Astrocyte (in vitro differentiated cells and primary cell): ENCODE measurements around the gene CHD6. TPM values are rescaled to one million over a fixed set of nuclear protein-coding genes. Genes with fewer than 3 reads are reported as not detected.

Experiments
- DNase-seq: peaks from one replicate; pipeline ENCODE4 v3.0.0-alpha.2; 2010; ENCODE audit warnings: low read depth
- FAIRE-seq: peaks from 2 replicates; lab custom pipeline; 2011; peaks lifted over from hg19 to GRCh38; lab: Jason Lieb, UNC
- H2AFZ ChIP-seq: 2 replicates; pipeline ENCODE4 v1.6.0; 2012; ENCODE audit warnings: low read depth, low read length, inconsistent platforms
- H3K27ac ChIP-seq: 2 replicates; pipeline ENCODE4 v1.5.1; 2011; ENCODE audit warnings: low read depth, low read length, inconsistent platforms
- H3K27me3 ChIP-seq: 2 replicates; pipeline ENCODE4 v1.6.0; 2011; ENCODE audit warnings: low read length, inconsistent platforms; ENCODE audit not compliant: insufficient read depth
- H3K36me3 ChIP-seq: 2 replicates; pipeline ENCODE4 v1.5.1; 2011; ENCODE audit warnings: low read length, inconsistent platforms; ENCODE audit not compliant: insufficient read depth
- H3K4me1 ChIP-seq: 2 replicates; pipeline ENCODE4 v1.5.1; 2011; ENCODE audit warnings: low read length, inconsistent platforms; ENCODE audit not compliant: insufficient read depth
- H3K4me2 ChIP-seq: 2 replicates; pipeline ENCODE4 v1.6.0; 2012; ENCODE audit warnings: low read length, inconsistent platforms
- H3K4me3 ChIP-seq: 2 replicates; pipeline ENCODE4 v1.5.1; 2011; ENCODE audit warnings: low read depth, mild to moderate bottlenecking, low read length, inconsistent platforms; ENCODE audit not compliant: insufficient read depth
- H3K79me2 ChIP-seq: 2 replicates; pipeline ENCODE4 v1.6.0; 2012; ENCODE audit warnings: mild to moderate bottlenecking, low read length, inconsistent platforms; ENCODE audit not compliant: insufficient read depth
- H3K9ac ChIP-seq: 2 replicates; pipeline ENCODE4 v1.6.0; 2012; ENCODE audit warnings: mild to moderate bottlenecking, low read length, inconsistent platforms
- H3K9me3 ChIP-seq: 2 replicates; pipeline ENCODE4 v1.5.1; 2012; ENCODE audit warnings: low read depth, mild to moderate bottlenecking, low read length, inconsistent platforms; ENCODE audit not compliant: insufficient read depth
- H4K20me1 ChIP-seq: 2 replicates; pipeline ENCODE4 v1.6.0; 2012; ENCODE audit warnings: low read length, inconsistent platforms; ENCODE audit not compliant: insufficient read depth
- H3K27ac Mint-ChIP-seq: one replicate; pipeline ENCODE4 v1.8.0; 2021; ENCODE audit warnings: mild to moderate bottlenecking, mixed read lengths; ENCODE audit not compliant: unreplicated experiment
- H3K27me3 Mint-ChIP-seq: one replicate; pipeline ENCODE4 v1.8.0; 2021; ENCODE audit warnings: low read depth, mixed read lengths; ENCODE audit not compliant: unreplicated experiment
- H3K36me3 Mint-ChIP-seq: one replicate; pipeline ENCODE4 v1.8.0; 2021; ENCODE audit warnings: low read depth, mixed read lengths; ENCODE audit not compliant: unreplicated experiment
- H3K4me1 Mint-ChIP-seq: one replicate; pipeline ENCODE4 v1.8.0; 2021; ENCODE audit warnings: low read depth, mixed read lengths; ENCODE audit not compliant: unreplicated experiment
- H3K4me3 Mint-ChIP-seq: one replicate; pipeline ENCODE4 v1.8.0; 2021; ENCODE audit warnings: mild to moderate bottlenecking, moderate library complexity, mixed read lengths; ENCODE audit not compliant: unreplicated experiment
- H3K9me3 Mint-ChIP-seq: one replicate; pipeline ENCODE4 v1.8.0; 2021; ENCODE audit warnings: mild to moderate bottlenecking, mixed read lengths; ENCODE audit not compliant: unreplicated experiment
- EZH2 ChIP-seq: IDR thresholded peaks from 2 replicates; pipeline ENCODE4 v1.6.1; 2012; ENCODE audit warnings: mild to moderate bottlenecking, low read length, inconsistent platforms; ENCODE audit not compliant: insufficient read depth
- total RNA-seq: library from RNA; stranded (reverse); gene quantifications from 2 replicates; pipeline ENCODE4 v1.2.1, GENCODE V29; 2021
- TF ChIP-seq, protein P1 (sequence below): IDR thresholded peaks from 2 replicates; pipeline ENCODE4 v1.5.1; 2011; ENCODE audit warnings: low read depth, mild to moderate bottlenecking, inconsistent platforms, low read length, moderate library complexity; ENCODE audit not compliant: insufficient read depth

CHD6 gene
- total RNA-seq, 1 donor from 2014 or later = 44.7 TPM

DNA sequence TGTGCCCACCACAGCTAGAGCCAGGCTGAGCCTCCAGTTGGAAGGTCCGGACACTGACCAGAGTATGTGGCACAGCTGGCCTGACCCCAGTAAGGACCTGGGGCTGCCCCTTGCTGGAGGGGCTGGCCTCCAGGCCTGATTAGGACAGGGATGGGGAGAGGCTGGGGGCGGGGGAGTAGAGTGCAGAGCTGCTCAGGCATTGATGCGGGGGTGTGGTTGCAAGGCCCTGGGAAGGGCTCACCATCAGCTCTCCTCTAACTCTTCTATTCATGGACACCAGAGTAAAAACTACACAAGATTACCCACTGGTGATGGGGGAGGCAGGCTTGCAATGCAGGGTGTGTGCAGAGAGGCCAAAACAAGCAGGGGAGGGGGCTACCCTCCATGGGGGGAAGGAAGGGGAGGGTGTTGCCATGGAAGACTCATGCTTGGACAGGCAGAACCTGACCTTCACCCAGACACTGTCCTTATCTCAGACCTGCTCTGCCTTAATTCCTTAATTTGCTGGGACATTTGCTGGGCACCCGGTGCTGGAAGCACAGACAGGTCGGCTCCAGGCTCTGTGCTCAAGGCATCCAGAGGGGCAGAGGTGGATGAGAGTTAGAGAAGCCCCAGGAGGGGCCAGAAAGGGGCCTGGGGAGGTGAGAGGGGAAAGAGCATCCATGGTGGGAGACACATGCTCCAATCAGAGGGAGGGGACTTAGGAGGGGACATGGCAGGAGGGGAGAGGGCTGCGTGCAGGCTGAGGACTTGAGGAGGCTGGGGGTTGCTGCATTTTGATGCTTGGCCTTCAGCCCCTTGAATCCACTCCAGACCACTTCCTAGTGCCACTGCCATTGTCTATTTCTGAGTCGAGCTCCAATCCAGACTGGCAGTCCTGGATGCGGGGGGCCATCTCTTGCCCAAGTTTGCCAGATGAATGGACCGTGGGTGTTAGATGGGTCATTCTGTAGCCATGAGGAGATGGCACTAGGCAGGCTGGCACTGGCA is 244.0 kb downstream of the CHD6 start:
- Mint-ChIP-seq H3K4me1 (no peaks in the 10 kb centered on the region), H3K36me3 (peaks cover 3% of the 10 kb centered on the region), H3K9me3 (peaks cover 21% of the 10 kb centered on the region), H3K4me3 (no peak overlapping the region), H3K27ac (no peak overlapping the region), H3K27me3 (peaks cover 51% of the 10 kb centered on the region)
- Histone ChIP-seq H3K79me2 (no peaks in the 10 kb centered on the region), H3K4me1 (no peaks in the 10 kb centered on the region), H3K27ac (no peak overlapping the region), H3K27me3 (peaks cover 7% of the 10 kb centered on the region), H3K4me2 (no peak overlapping the region), H2AFZ (no peak overlapping the region), H3K4me3 (no peak overlapping the region), H4K20me1 (no peaks in the 10 kb centered on the region), H3K9me3 (peaks cover 7% of the 10 kb centered on the region), H3K9ac (no peak overlapping the region), H3K36me3 (no peaks in the 10 kb centered on the region)
- TF ChIP-seq EZH2 = no peak
- TF ChIP-seq, protein P1, sequence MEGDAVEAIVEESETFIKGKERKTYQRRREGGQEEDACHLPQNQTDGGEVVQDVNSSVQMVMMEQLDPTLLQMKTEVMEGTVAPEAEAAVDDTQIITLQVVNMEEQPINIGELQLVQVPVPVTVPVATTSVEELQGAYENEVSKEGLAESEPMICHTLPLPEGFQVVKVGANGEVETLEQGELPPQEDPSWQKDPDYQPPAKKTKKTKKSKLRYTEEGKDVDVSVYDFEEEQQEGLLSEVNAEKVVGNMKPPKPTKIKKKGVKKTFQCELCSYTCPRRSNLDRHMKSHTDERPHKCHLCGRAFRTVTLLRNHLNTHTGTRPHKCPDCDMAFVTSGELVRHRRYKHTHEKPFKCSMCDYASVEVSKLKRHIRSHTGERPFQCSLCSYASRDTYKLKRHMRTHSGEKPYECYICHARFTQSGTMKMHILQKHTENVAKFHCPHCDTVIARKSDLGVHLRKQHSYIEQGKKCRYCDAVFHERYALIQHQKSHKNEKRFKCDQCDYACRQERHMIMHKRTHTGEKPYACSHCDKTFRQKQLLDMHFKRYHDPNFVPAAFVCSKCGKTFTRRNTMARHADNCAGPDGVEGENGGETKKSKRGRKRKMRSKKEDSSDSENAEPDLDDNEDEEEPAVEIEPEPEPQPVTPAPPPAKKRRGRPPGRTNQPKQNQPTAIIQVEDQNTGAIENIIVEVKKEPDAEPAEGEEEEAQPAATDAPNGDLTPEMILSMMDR = no peak
- no peak for FAIRE-seq
- no peak for DNase-seq

DNA sequence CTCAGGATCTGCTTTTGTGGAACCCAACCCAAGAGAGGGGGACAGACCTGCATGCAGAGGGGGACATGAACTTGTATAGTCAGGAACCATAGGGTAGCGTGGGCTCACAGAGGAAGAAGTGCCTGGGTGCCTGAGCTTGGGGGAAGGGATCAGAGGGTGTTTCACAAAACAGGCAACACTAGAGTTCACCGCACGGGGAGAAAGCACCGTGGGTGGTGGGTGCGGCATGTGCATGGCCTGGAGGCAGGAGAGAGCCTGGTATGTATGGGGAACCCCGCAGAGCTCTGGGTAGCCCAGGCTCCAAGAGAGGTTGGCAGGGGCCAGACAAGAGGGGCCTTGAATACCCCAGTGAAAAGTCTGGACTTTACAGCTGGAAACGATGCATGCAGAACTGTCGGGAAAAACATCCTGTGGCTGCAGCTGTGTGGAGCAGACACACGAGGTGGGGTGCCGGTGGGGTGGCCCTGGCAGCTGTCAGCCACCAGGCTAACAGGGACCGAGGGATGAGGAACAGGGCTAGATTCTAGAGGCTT is 244.9 kb downstream of the CHD6 start:
- FAIRE-seq = no peak
- Histone ChIP-seq H3K27me3 (peaks cover 8% of the 10 kb centered on the region), H3K4me1 (no peaks in the 10 kb centered on the region), H3K9ac (no peak overlapping the region), H3K9me3 (peaks cover 7% of the 10 kb centered on the region), H3K79me2 (no peaks in the 10 kb centered on the region), H2AFZ (no peak overlapping the region), H3K4me2 (no peak overlapping the region), H4K20me1 (no peaks in the 10 kb centered on the region), H3K27ac (no peak overlapping the region), H3K36me3 (no peaks in the 10 kb centered on the region), H3K4me3 (no peak overlapping the region)
- DNase-seq = no peak
- Mint-ChIP-seq H3K27ac (no peak overlapping the region), H3K9me3 (peaks cover 22% of the 10 kb centered on the region), H3K36me3 (peaks cover 3% of the 10 kb centered on the region), H3K27me3 (peaks cover 54% of the 10 kb centered on the region), H3K4me1 (no peaks in the 10 kb centered on the region), H3K4me3 (no peak overlapping the region)
- TF ChIP-seq, protein P1 = no peak
- no peak for TF ChIP-seq EZH2
